HCT116 (cell line): ENCODE results near the gene ACTL7A. TPM values are rescaled to one million over a fixed set of nuclear protein-coding genes. Genes with fewer than 3 reads are reported as not detected.

Source experiments
- ATAC-seq: fragments of 200-7000 bp; cut with Tn5 transposase; 2 replicates; pipeline ENCODE4 v1.9.1; 2020; ENCODE audit warnings: mild to moderate bottlenecking, moderate library complexity
- BruUV-seq: library from RNA; stranded (reverse); fragments of 400-500 nt; replicated peaks from 2 replicates; lab custom pipeline; 2021; lab: Mats Ljungman, UMichigan
- CTCF ChIA-PET: fragments of 300-600 bp; sonication (Branson Sonifier 250); formaldehyde crosslinking; loops from one replicate; lab custom pipeline; 2021; ENCODE audit warnings: antibody characterized with exemption; lab: Charles Lee
- POLR2A ChIA-PET: fragments of 300-600, 350-600 bp; sonication (Branson Sonifier 250); formaldehyde crosslinking; loops from one replicate; lab custom pipeline; 2021; ENCODE audit warnings: antibody characterized with exemption; lab: Charles Lee
- RAD21 ChIA-PET, 2 experiments: fragments of 300-600 bp; sonication (Branson Sonifier 250); formaldehyde crosslinking; loops; one replicate each; lab custom pipeline; 2023; ENCODE audit warnings: low total read pairs in 2 of 2; ENCODE audit not compliant: uncharacterized antibody in 2 of 2, unreplicated experiment in 2 of 2, low non-redundant PET in 1 of 2; lab: Charles Lee
- DNase-seq: peaks from one replicate; pipeline ENCODE4 v3.0.0-alpha.2; 2010; ENCODE audit warnings: low read depth, low spot score
- H2AFZ ChIP-seq: fragments of 200-600 bp; shearing (Covaris generic), sonication (generic); 2 replicates; pipeline ENCODE4 v1.6.1; 2017; ENCODE audit warnings: low read depth, mixed run types, mixed read lengths, antibody characterized with exemption, low read length; ENCODE audit not compliant: poor library complexity, severe bottlenecking
- H3K27ac ChIP-seq: 2 replicates; pipeline ENCODE4 v1.5.1; 2012; ENCODE audit warnings: low read depth, low read length
- H3K27me3 ChIP-seq: fragments of 200-600 bp; sonication (generic); 2 replicates; pipeline ENCODE4 v1.6.1; 2016; ENCODE audit warnings: mixed run types, low read length, mixed read lengths; ENCODE audit not compliant: insufficient read depth
- H3K36me3 ChIP-seq, 2 experiments: fragments of 200-500 bp in 1 of 2; fragments of 200-600 bp in 1 of 2; sonication (Bioruptor generic) in 1 of 2; sonication (generic) in 1 of 2; 2 replicates each; pipeline versions ENCODE4 v1.5.1 to v1.6.1; 2014 to 2016; ENCODE audit warnings: low read length in 2 of 2, inconsistent platforms in 1 of 2, mixed read lengths in 1 of 2, mixed run types in 1 of 2; ENCODE audit not compliant: insufficient read depth in 2 of 2, control insufficient read depth in 1 of 2
- H3K4me1 ChIP-seq, 2 experiments: fragments of 200-600 bp in 1 of 2; sonication (generic) in 1 of 2; 2 replicates each; pipeline versions ENCODE4 v1.5.1 to v1.6.1; 2012 to 2017; ENCODE audit warnings: low read length in 2 of 2, inconsistent platforms in 1 of 2, mild to moderate bottlenecking in 1 of 2, mixed read lengths in 1 of 2, mixed run types in 1 of 2, moderate library complexity in 1 of 2; ENCODE audit not compliant: insufficient read depth in 2 of 2, control insufficient read depth in 1 of 2
- H3K4me2 ChIP-seq: fragments of 200-600 bp; sonication (generic); 2 replicates; pipeline ENCODE4 v1.6.1; 2017; ENCODE audit warnings: mixed run types, low read length, mixed read lengths
- H3K4me3 ChIP-seq, 2 experiments: fragments of 200-600 bp in 1 of 2; sonication (generic) in 1 of 2; replicated peaks in 1 of 2; 2 replicates each; pipeline ENCODE4 v1.5.1; 2011 to 2016; ENCODE audit warnings: low read length in 2 of 2, control low read depth in 1 of 2, low read depth in 1 of 2, mild to moderate bottlenecking in 1 of 2, mixed read lengths in 1 of 2, mixed run types in 1 of 2
- H3K79me2 ChIP-seq: fragments of 200-600 bp; sonication (generic); 2 replicates; pipeline ENCODE4 v1.6.1; 2017; ENCODE audit warnings: mild to moderate bottlenecking, mixed run types, low read length, moderate library complexity, mixed read lengths; ENCODE audit not compliant: insufficient read depth
- H3K9ac ChIP-seq: fragments of 200-600 bp; sonication (generic); 2 replicates; pipeline ENCODE4 v1.6.1; 2016; ENCODE audit warnings: low read length, mixed read lengths
- H3K9me2 ChIP-seq: fragments of 200-600 bp; sonication (generic), shearing (Covaris generic); 2 replicates; pipeline ENCODE4 v1.6.1; 2017; ENCODE audit warnings: mixed run types, mild to moderate bottlenecking, moderate library complexity; ENCODE audit not compliant: insufficient read depth
- H3K9me3 ChIP-seq, 2 experiments: fragments of 200-500 bp in 1 of 2; fragments of 200-600 bp in 1 of 2; sonication (Bioruptor generic) in 1 of 2; sonication (generic) in 1 of 2; 2 replicates each; pipeline ENCODE4 v1.6.1; 2014 to 2017; ENCODE audit warnings: low read length in 2 of 2, mixed read lengths in 2 of 2, inconsistent platforms in 1 of 2, low read depth in 1 of 2, mild to moderate bottlenecking in 1 of 2, mixed run types in 1 of 2, moderate library complexity in 1 of 2; ENCODE audit not compliant: control insufficient read depth in 1 of 2, insufficient read depth in 1 of 2
- H4K20me1 ChIP-seq: fragments of 200-600 bp; sonication (generic), shearing (Covaris generic); 2 replicates; pipeline ENCODE4 v1.6.1; 2017; ENCODE audit warnings: mixed run types, mild to moderate bottlenecking, moderate library complexity; ENCODE audit not compliant: insufficient read depth
- ATF3 ChIP-seq: IDR thresholded peaks from 2 replicates; pipeline ENCODE4 v1.6.1; 2012
- CEBPB ChIP-seq: IDR thresholded peaks from 2 replicates; pipeline ENCODE4 v1.6.1; 2012; ENCODE audit warnings: low read depth
- EZH2 ChIP-seq: fragments of 200-600 bp; sonication (generic); IDR thresholded peaks from 2 replicates; pipeline ENCODE4 v1.6.1; 2017; ENCODE audit warnings: antibody characterized with exemption, mixed run types
- JUND ChIP-seq: IDR thresholded peaks from 2 replicates; pipeline ENCODE4 v1.6.1; 2012
- MAX ChIP-seq: IDR thresholded peaks from 2 replicates; pipeline ENCODE4 v1.6.1; 2012
- POLR2A ChIP-seq: IDR thresholded peaks from 2 replicates; pipeline ENCODE4 v1.7.0; 2011; ENCODE audit warnings: borderline replicate concordance; ENCODE audit not compliant: insufficient read depth, insufficient read length; ENCODE audit errors: extremely low read depth
- POLR2AphosphoS5 ChIP-seq: IDR thresholded peaks from 2 replicates; pipeline ENCODE4 v1.6.1; 2011; ENCODE audit warnings: mild to moderate bottlenecking, low read depth, low read length, moderate library complexity
- RAD21 ChIP-seq: IDR thresholded peaks from 2 replicates; pipeline ENCODE4 v1.6.1; 2012; ENCODE audit warnings: low read depth, mild to moderate bottlenecking
- REST ChIP-seq: IDR thresholded peaks from 2 replicates; pipeline ENCODE4 v1.6.1; 2012; ENCODE audit warnings: low read depth
- SIN3A ChIP-seq: IDR thresholded peaks from 2 replicates; pipeline ENCODE4 v1.6.1; 2012; ENCODE audit warnings: low read depth
- TCF7L2 ChIP-seq: IDR thresholded peaks from 2 replicates; pipeline ENCODE4 v1.7.0; 2011; ENCODE audit warnings: borderline replicate concordance, inconsistent platforms; ENCODE audit not compliant: insufficient read depth, insufficient read length; ENCODE audit errors: extremely low read depth
- ZFX ChIP-seq: fragments of 450-650 bp; IDR thresholded peaks from 2 replicates; pipeline ENCODE4 v1.6.1; 2017
- intact Hi-C: fragments of 100-400 bp; cut with micrococcal nuclease; formaldehyde crosslinking; loops from 2 replicates; pipeline ENCODE4 v1.10.0; 2022
- total RNA-seq: library from RNA; stranded (reverse); gene quantifications from one replicate; pipeline ENCODE4 v1.2.1, GENCODE V29; 2021; ENCODE audit not compliant: unreplicated experiment

The ACTL7A gene
- total RNA-seq, 1 experiment from 2014 or later: not detected

- TF ChIP-seq REST: no peak
- no peak for TF ChIP-seq EZH2
- no peak for TF ChIP-seq CEBPB
- TF ChIP-seq TCF7L2: no peak
- TF ChIP-seq ATF3: no peak
- TF ChIP-seq ZFX: no peak
- TF ChIP-seq JUND: no peak
- TF ChIP-seq RAD21: no peak
- no peak for TF ChIP-seq MAX
- no peak for TF ChIP-seq POLR2AphosphoS5
- TF ChIP-seq POLR2A: no peak
Measured at GRCh38 chr9:108842610-108843295, 19.3 kb upstream of the ACTL7A start (continued).

GRCh38 chr9:108844391-108844790, 17.7 kb upstream of the ACTL7A start:
- TF ChIP-seq SIN3A (no peak), EZH2 (no peak), MAX (no peak)
- ChIA-PET POLR2A (no interaction called here), RAD21 (no interaction called here), CTCF (interaction anchor here (0.7 to 0.9 kb wide), 2 partner anchors 9 to 210 kb away, joined by 3 to 4 read pairs; no protein-coding TSS in a partner anchor)
- Histone ChIP-seq H3K9me3 (no peaks in the 10 kb centered on the region), H3K27ac (no peak overlapping the region), H2AFZ (no peak overlapping the region), H3K36me3 (no peaks in the 10 kb centered on the region), H4K20me1 (no peaks in the 10 kb centered on the region), H3K79me2 (no peaks in the 10 kb centered on the region), H3K9ac (no peak overlapping the region), H3K4me3 (no peak overlapping the region), H3K4me1 (no peaks in the 10 kb centered on the region), H3K4me2 (no peak overlapping the region), H3K27me3 (no peaks in the 10 kb centered on the region), H3K9me2 (peaks cover 5% of the 10 kb centered on the region; the same call in 1 of the 2 replicates)
- no TSS peak for BruUV-seq
- intact Hi-C loops: no loop called here
- no peak for ATAC-seq
- DNase-seq: no peak
